ENCODE measurements around the gene KSR2.

KSR2 gene

GRCh38 chr12:117507548-117507947 is 461.2 kb downstream of the KSR2 start:
- TF ChIP-seq CTCF (IDR thresholded peaks at IDR 0.05; ENCODE audit: low read depth, low read length) = no peak
- H3K4me3 ChIP-seq (ENCODE audit: low read depth, low read length) = no peak overlapping the region

- no peak for TF ChIP-seq CTCF (IDR thresholded peaks at IDR 0.05; ENCODE audit: low read depth, low read length)
These were observed 462.5 kb downstream of the KSR2 start for GRCh38 chr12:117506333-117506732.

DNA sequence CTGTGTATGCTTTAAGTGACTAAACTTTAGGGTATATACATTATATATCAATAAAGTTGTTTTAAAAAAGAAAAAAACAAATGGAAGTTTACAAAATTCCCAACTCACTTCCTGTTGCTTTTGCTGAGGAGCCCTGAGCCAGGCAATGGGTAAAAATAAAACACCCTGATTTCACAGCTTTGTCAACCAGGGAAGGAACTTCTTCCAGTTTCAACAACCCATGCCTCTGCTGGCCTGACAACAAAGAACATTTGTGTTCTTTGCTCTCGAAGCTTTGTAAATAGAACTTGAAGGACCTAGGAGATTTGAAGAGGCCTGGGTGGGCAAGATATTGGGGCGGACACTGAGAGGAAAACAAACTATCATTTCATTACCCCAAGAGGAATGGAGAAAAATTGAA is 466.2 kb downstream of the KSR2 start:
- no peak overlapping the region for H3K4me3 ChIP-seq (ENCODE audit: low read depth, low read length)
- no peak for TF ChIP-seq CTCF (IDR thresholded peaks at IDR 0.05; ENCODE audit: low read depth, low read length)

More at GRCh38 chr12:117506333-117506732, 462.5 kb downstream of the KSR2 start:
- no peak overlapping the region for H3K4me3 ChIP-seq (ENCODE audit: low read depth, low read length)

DNA sequence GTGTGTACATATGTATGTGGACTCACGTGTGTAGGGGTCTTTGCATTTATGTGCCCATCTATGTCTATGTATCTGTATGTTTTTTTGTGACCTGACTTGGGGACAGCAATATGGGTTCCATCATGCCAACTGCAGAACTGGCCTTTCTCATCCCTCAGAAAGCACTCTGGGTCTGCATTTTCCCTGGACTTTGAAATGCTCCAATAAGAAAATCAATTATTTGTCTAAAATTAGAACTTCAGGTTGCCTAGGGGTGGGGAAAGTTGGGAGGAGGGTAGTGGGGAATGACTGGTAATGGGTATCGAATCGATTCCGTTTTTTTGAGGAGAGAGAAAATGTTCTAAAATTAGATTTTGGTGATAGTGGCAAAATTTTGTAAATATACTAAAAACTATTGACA is 466.6 kb downstream of the KSR2 start:
- no peak for TF ChIP-seq CTCF (IDR thresholded peaks at IDR 0.05; ENCODE audit: low read depth, low read length)
- no peak overlapping the region for H3K4me3 ChIP-seq (ENCODE audit: low read depth, low read length)

- H3K4me3 ChIP-seq (ENCODE audit: low read depth, low read length) = no peak overlapping the region
- TF ChIP-seq CTCF (IDR thresholded peaks at IDR 0.05; ENCODE audit: low read depth, low read length) = no peak
These were observed 467.5 kb downstream of the KSR2 start for GRCh38 chr12:117501076-117501869.

GRCh38 chr12:117499759-117500485 is 468.9 kb downstream of the KSR2 start:
- TF ChIP-seq CTCF (IDR thresholded peaks at IDR 0.05; ENCODE audit: low read depth, low read length) = no peak
- H3K4me3 ChIP-seq (ENCODE audit: low read depth, low read length) = no peak overlapping the region

DNA sequence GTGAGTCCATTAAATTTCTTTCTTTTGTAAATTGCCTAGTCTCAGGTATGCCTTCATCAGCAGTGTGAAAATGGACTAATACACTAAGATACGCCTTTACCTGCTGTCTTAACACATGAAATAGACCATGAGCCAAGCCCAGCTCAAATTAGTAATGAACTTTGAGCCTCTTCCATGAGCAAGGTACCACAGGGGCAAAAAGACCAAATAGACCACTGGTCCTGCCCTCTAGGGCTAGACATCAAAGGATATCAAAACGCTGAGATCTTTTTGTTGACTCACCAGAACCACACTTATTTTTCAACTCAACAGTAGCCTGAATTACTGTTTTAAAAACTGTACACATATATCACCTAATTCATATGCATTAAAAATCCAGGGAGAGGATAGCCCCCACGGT is 469.9 kb downstream of the KSR2 start:
- H3K4me3 ChIP-seq (ENCODE audit: low read depth, low read length) = no peak overlapping the region
- TF ChIP-seq CTCF (IDR thresholded peaks at IDR 0.05; ENCODE audit: low read depth, low read length) = no peak
